Gastrocnemius medialis (tissue), 4 donors: ENCODE data around the gene PFKP.

Experiments
- POLR2A ChIP-seq, 2 donors: fragments of 450-650 bp; IDR thresholded peaks; one replicate each; pipeline ENCODE4 v1.6.1; 2017; ENCODE audit warnings: antibody characterized with exemption in 2 of 2, mild to moderate bottlenecking in 2 of 2, moderate library complexity in 2 of 2
- TF ChIP-seq, protein P1 (sequence below), 5 experiments: fragments of 450-650 bp in 3 of 5; fragments of 200-600 bp in 2 of 5; sonication (generic) in 2 of 5; IDR thresholded peaks in 4 of 5; conservative IDR thresholded peaks in 1 of 5; 1 replicate in 4 of 5; 2 replicates in 1 of 5; pipeline ENCODE4 v1.5.1; 2016 to 2019; ENCODE audit warnings: antibody characterized with exemption in 5 of 5, mild to moderate bottlenecking in 3 of 5, moderate library complexity in 3 of 5

DNA sequence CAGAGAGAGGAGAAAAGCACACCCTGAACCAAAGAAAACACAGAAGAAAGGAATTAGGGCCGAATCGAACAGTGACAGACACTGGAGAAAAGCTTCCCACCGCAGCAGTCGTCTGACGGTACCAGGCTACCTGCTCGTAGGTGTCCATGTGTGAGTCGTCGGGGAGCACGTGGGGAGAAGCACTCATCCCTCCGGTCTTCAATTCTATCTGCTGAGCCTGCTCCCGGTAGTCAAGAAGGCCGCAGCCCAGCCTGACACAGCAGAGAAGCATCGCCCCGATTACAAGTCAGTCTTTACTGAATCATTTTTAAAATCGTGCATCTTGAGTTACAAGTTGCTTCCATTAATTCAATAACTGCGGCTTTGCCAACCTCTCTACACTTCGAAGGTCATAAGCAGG lies 80.7 kb downstream of the PFKP start:
- TF ChIP-seq, protein P1, sequence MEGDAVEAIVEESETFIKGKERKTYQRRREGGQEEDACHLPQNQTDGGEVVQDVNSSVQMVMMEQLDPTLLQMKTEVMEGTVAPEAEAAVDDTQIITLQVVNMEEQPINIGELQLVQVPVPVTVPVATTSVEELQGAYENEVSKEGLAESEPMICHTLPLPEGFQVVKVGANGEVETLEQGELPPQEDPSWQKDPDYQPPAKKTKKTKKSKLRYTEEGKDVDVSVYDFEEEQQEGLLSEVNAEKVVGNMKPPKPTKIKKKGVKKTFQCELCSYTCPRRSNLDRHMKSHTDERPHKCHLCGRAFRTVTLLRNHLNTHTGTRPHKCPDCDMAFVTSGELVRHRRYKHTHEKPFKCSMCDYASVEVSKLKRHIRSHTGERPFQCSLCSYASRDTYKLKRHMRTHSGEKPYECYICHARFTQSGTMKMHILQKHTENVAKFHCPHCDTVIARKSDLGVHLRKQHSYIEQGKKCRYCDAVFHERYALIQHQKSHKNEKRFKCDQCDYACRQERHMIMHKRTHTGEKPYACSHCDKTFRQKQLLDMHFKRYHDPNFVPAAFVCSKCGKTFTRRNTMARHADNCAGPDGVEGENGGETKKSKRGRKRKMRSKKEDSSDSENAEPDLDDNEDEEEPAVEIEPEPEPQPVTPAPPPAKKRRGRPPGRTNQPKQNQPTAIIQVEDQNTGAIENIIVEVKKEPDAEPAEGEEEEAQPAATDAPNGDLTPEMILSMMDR (IDR thresholded peaks at IDR 0.05 in 4 of 5, conservative IDR thresholded peaks at IDR 0.05 in 1 of 5) = no peak
- TF ChIP-seq POLR2A (IDR thresholded peaks at IDR 0.05) = no peak
